Measurements from ENCODE around the gene VPS35L. TPM values are rescaled to one million over a fixed set of nuclear protein-coding genes. Genes with fewer than 3 reads are reported as not detected.

The VPS35L gene
- total RNA-seq, 1 experiment from 2014 or later, result 14.2 TPM

GRCh38 chr16:19745286-19746010 is 189.9 kb downstream of the VPS35L start:
- Mint-ChIP-seq H3K36me3 (ENCODE audit: insufficient read depth, unreplicated experiment) (peaks cover 30% of the 10 kb centered on the region), H3K27ac (ENCODE audit: unreplicated experiment) (peak overlapping the region; percentile 48), H3K27me3 (ENCODE audit: unreplicated experiment) (no peaks in the 10 kb centered on the region), H3K4me3 (ENCODE audit: low read depth, unreplicated experiment) (no peak overlapping the region), H3K4me1 (ENCODE audit: low read depth, unreplicated experiment) (peaks cover 79% of the 10 kb centered on the region), H3K9me3 (ENCODE audit: low read depth, unreplicated experiment) (no peaks in the 10 kb centered on the region)
- DNase-seq, result no peak
- no TSS peak for BruUV-seq (replicated peaks)
- CTCF ChIA-PET, result no interaction called here
- no peak for TF ChIP-seq CTCF (IDR thresholded peaks at IDR 0.05; ENCODE audit: unreplicated experiment)
- intact Hi-C loops (cut with micrococcal nuclease; ENCODE audit: unreplicated experiment), result no loop called here

DNA sequence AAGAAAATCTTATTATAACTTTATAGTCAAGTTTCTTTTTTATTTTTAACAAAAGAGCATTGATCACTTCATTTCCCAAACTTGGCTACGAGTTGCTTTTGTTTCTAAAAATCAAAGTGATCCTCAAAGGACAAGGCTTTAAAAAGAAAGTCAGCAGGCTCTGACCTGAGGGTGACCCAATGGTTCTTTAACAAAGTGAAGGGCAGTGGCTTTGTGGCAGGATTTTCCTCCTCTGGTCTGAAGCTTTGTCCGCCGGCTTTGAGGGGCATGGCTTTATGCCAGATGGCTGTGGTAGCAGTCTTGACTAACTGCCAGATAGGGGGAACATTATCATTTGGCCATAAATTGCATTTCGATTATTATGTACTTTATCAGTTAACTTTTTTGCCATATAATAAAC is 191.1 kb downstream of the VPS35L start:
- Mint-ChIP-seq H3K36me3 (ENCODE audit: insufficient read depth, unreplicated experiment) (peaks cover 34% of the 10 kb centered on the region), H3K27ac (ENCODE audit: unreplicated experiment) (peak overlapping the region; percentile 83), H3K9me3 (ENCODE audit: low read depth, unreplicated experiment) (no peaks in the 10 kb centered on the region), H3K27me3 (ENCODE audit: unreplicated experiment) (no peaks in the 10 kb centered on the region), H3K4me1 (ENCODE audit: low read depth, unreplicated experiment) (peaks cover 90% of the 10 kb centered on the region), H3K4me3 (ENCODE audit: low read depth, unreplicated experiment) (no peak overlapping the region)
- no peak for TF ChIP-seq CTCF (IDR thresholded peaks at IDR 0.05; ENCODE audit: unreplicated experiment)
- peak; percentile 55 for DNase-seq
- no TSS peak for BruUV-seq (replicated peaks)
- intact Hi-C loops (cut with micrococcal nuclease; ENCODE audit: unreplicated experiment), result no loop called here
- CTCF ChIA-PET, result interaction anchor here (0.7 to 1.5 kb wide), 2 partner anchors 25 to 28 kb away, joined by 3 to 5 read pairs; partner anchors contain the start of genes IQCK and KNOP1

- H3K27ac Mint-ChIP-seq (ENCODE audit: unreplicated experiment), result peak overlapping the region; percentile 98
- no peak for TF ChIP-seq CTCF (IDR thresholded peaks at IDR 0.05; ENCODE audit: unreplicated experiment)
- no peak for DNase-seq
- H3K36me3 Mint-ChIP-seq (ENCODE audit: insufficient read depth, unreplicated experiment), result peaks cover 23% of the 10 kb centered on the region
- BruUV-seq (replicated peaks), result no TSS peak
- intact Hi-C loops (cut with micrococcal nuclease; ENCODE audit: unreplicated experiment), result no loop called here
- no peak overlapping the region for H3K4me3 Mint-ChIP-seq (ENCODE audit: low read depth, unreplicated experiment)
- no peaks in the 10 kb centered on the region for H3K9me3 Mint-ChIP-seq (ENCODE audit: low read depth, unreplicated experiment)
- no peaks in the 10 kb centered on the region for H3K27me3 Mint-ChIP-seq (ENCODE audit: unreplicated experiment)
- CTCF ChIA-PET, result interaction anchor here (0.5 to 1.6 kb wide), 3 partner anchors 30 to 129 kb away, joined by 3 to 5 read pairs (median 4); no protein-coding TSS in a partner anchor
- peaks cover 93% of the 10 kb centered on the region for H3K4me1 Mint-ChIP-seq (ENCODE audit: low read depth, unreplicated experiment)
Observed at GRCh38 chr16:19748389-19749168, 193.1 kb downstream of the VPS35L start.

DNA sequence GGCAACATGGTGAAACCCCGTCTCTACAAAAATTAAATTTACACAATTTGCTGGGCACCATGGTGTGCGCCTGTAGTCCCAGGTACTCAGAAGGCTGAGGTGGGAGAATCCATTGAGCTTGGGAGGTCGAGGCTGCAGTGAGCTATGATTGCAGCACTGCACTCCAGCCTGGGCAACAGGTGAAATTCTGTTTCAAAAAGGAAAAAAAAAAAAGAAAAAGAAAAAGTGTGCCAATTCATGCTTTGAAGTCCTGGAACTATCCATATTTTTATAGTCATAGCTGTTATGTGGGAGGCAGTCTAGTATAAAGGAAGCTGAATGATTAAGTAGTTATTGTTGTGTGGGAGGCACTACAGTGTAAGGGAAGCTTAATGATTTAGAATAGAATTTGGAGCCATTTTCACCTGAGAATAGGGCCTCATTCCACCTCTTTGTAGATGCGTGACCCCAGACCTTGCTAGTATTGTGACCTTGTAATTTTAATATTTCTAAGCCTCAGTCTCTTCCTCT is 194.1 kb downstream of the VPS35L start:
- Mint-ChIP-seq H3K36me3 (ENCODE audit: insufficient read depth, unreplicated experiment) (peaks cover 34% of the 10 kb centered on the region), H3K27me3 (ENCODE audit: unreplicated experiment) (no peaks in the 10 kb centered on the region), H3K4me1 (ENCODE audit: low read depth, unreplicated experiment) (peaks cover 95% of the 10 kb centered on the region), H3K9me3 (ENCODE audit: low read depth, unreplicated experiment) (no peaks in the 10 kb centered on the region), H3K27ac (ENCODE audit: unreplicated experiment) (peak overlapping the region; percentile 98), H3K4me3 (ENCODE audit: low read depth, unreplicated experiment) (no peak overlapping the region)
- TF ChIP-seq CTCF (IDR thresholded peaks at IDR 0.05; ENCODE audit: unreplicated experiment), result no peak
- BruUV-seq (replicated peaks), result no TSS peak
- intact Hi-C loops (cut with micrococcal nuclease; ENCODE audit: unreplicated experiment), result loop anchor here (5.0 kb wide), 1 partner anchor 47 kb away; no protein-coding TSS in a partner anchor
- CTCF ChIA-PET, result interaction anchor here (0.8 kb wide), 1 partner anchor 82 kb away, joined by 3 read pairs; no protein-coding TSS in a partner anchor
- no peak for DNase-seq

Other genes with a start within 250 kb of the VPS35L start
- 117 and 149 TPM in 2 replicates for gene TMC5, start 137.8 kb upstream of the VPS35L start, total RNA-seq (2022)
- 89.6 and 98.2 TPM in 2 replicates for gene GDE1, start 33.6 kb upstream of the VPS35L start, total RNA-seq (2022)
- 27.5 and 34.4 TPM in 2 replicates for gene CCP110, start 31.8 kb upstream of the VPS35L start, total RNA-seq (2022)
- 84.9 and 99.0 TPM in 2 replicates for gene KNOP1, start 162.5 kb downstream of the VPS35L start, total RNA-seq (2022)
- gene IQCK, start 162.6 kb downstream of the VPS35L start, total RNA-seq (2022), result 42.5 and 43.2 TPM in 2 replicates

All from Calu3 (cell line).